Mucosa of stomach (tissue), 1 donor: ENCODE results near the gene ADCY5.

Source experiments
- H3K27me3 ChIP-seq: one replicate; pipeline ENCODE4 v1.7.0; 2013; ENCODE audit warnings: mild to moderate bottlenecking, low read length; ENCODE audit not compliant: control insufficient read depth, insufficient read depth
- H3K36me3 ChIP-seq: one replicate; pipeline ENCODE4 v1.7.0; 2013; ENCODE audit warnings: low read length; ENCODE audit not compliant: control insufficient read depth, insufficient read depth
- H3K4me1 ChIP-seq: one replicate; pipeline ENCODE4 v1.7.0; 2013; ENCODE audit warnings: mild to moderate bottlenecking, low read length; ENCODE audit not compliant: control insufficient read depth, insufficient read depth
- H3K4me3 ChIP-seq: one replicate; pipeline ENCODE4 v1.7.0; 2013; ENCODE audit warnings: low read length
- H3K9ac ChIP-seq: one replicate; pipeline ENCODE4 v1.7.0; 2013; ENCODE audit warnings: mild to moderate bottlenecking, low read length, moderate library complexity
- H3K9me3 ChIP-seq: one replicate; pipeline ENCODE4 v1.7.0; 2013; ENCODE audit warnings: mild to moderate bottlenecking, low read length, moderate library complexity; ENCODE audit not compliant: control insufficient read depth
- donor health status: Pancreatic carcinoma.

Gene ADCY5

DNA sequence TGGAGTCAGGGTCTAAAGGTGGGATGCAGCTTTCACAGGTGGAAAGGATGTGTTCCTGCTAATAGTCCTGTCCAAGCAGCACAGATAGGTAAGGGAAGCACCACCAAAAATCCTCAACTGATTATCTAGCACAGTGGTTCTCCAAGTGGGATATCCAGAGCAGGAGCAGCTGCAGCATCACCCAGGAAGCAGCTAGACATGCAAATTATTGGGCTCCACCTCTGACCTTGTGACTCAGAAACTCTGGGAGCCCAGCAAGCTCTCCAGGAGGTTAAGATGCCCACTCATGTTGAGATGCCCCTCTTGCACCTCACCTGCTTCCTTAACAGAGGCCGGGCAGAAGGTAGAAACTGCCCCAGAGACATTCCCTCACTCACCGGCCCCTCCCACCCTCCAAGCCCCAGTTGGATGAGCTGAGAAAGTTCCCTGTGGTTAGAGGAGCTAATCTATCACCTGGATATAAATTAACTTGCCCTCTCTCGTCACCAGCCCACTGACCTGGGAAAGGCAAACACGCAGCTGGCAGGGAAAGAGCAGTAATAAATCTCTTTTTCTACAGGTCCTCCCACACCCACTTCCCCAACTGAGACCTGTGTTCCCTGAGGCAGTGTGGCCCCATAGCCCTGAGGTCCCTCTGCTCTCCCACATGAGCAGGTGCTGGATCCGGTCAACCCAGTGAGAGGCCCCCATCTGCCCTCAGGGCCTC is 39.3 kb downstream of the ADCY5 start:
- H3K36me3 ChIP-seq = no peaks in the 10 kb centered on the region
- H3K9ac ChIP-seq = no peak overlapping the region
- no peaks in the 10 kb centered on the region for H3K27me3 ChIP-seq
- peaks cover 13% of the 10 kb centered on the region for H3K4me1 ChIP-seq
- H3K4me3 ChIP-seq = no peak overlapping the region
- H3K9me3 ChIP-seq = no peaks in the 10 kb centered on the region

DNA sequence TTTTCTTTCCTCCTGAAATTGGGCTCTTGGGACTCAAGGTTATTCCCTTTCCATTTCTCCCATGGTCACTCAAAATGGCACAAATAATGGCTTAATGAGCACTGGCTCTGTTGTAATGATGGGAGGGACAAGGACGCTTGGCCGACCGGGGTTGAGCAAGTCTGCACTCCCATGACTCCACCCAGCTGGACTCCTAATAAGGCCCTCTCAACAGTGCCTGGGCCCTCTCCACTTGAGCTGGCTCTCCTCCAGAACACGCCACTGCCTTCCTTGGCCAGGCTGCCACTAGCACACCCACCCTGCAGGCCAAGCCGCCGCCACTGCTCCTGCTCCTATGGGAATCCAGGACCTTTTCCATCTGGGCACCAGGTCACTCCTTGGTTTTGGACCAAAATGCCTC is 42.3 kb downstream of the ADCY5 start:
- H3K9me3 ChIP-seq = no peaks in the 10 kb centered on the region
- H3K4me3 ChIP-seq = no peak overlapping the region
- peaks cover 13% of the 10 kb centered on the region for H3K4me1 ChIP-seq
- H3K36me3 ChIP-seq = no peaks in the 10 kb centered on the region
- no peaks in the 10 kb centered on the region for H3K27me3 ChIP-seq
- H3K9ac ChIP-seq = no peak overlapping the region

DNA sequence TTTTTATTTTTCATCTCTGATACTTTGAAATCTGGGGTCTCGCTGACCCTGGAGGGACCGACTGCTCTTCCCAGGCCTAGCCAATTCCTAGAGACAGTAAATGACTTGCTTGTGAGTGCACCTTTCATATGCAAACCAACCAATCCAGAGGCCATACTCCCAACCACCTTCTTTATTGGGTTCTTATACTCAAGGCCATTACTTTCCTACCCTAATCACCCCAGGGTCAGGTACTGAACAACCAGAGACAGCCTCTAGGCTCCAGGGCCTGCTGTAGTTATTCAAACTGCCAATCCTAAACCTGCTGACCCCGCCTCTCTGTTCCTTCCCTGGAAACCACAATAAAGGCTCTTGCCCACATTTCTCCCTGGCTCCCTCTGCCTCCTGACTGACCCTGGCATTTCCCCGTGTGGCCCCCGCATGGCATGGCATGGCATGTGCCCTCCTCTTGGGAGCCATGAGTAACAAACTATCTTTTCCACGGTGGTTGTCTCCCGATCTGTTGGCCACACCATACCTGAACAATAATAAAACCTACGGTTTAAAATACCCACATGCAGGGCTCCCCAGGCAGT is 42.9 kb downstream of the ADCY5 start:
- Histone ChIP-seq H3K4me3 (no peak overlapping the region), H3K9me3 (no peaks in the 10 kb centered on the region), H3K36me3 (no peaks in the 10 kb centered on the region), H3K9ac (no peak overlapping the region), H3K4me1 (peaks cover 13% of the 10 kb centered on the region), H3K27me3 (no peaks in the 10 kb centered on the region)

DNA sequence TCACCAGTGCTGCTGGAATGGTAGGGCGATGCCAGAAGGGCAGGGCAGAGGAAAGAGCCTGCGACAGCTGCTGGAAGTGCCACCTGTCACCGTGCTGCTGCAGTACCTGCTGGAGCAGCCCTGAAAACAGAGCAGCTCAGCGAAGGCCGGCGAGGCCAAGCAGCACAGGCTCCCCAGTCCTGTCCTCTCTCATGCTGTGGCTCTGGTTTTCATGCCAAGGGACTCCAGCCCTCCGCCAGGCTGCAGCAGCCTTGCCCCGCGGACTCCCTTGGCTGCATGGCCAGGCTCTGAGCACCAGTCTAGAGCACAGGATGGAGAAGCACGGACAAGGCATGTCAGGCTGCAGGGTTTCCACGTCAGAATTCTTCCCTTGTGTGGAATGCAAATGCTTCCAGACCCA is 43.9 kb downstream of the ADCY5 start:
- peaks cover 10% of the 10 kb centered on the region for H3K4me1 ChIP-seq
- no peaks in the 10 kb centered on the region for H3K27me3 ChIP-seq
- H3K4me3 ChIP-seq = no peak overlapping the region
- no peaks in the 10 kb centered on the region for H3K36me3 ChIP-seq
- no peaks in the 10 kb centered on the region for H3K9me3 ChIP-seq
- H3K9ac ChIP-seq = no peak overlapping the region

DNA sequence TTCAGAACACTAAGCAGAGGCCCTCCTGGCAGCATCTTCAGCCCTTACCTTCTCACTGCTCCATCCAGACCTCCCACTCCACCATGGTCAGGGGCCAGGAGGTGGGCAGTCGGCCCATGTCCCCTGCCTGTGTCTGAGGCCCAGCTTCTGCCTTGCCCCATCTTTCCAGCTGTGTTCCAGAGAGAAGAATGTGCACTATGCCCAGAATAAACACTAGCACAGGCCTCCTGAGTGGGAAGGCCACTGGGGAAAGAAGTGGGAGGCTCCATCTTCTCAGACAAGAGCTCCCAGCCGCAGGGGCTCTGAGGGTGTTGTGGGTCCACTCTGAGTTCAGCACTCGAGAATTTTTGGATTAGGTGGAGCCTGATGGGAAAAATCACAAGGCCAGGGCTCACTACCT is 44.5 kb downstream of the ADCY5 start:
- Histone ChIP-seq H3K9ac (no peak overlapping the region), H3K9me3 (no peaks in the 10 kb centered on the region), H3K36me3 (no peaks in the 10 kb centered on the region)

DNA sequence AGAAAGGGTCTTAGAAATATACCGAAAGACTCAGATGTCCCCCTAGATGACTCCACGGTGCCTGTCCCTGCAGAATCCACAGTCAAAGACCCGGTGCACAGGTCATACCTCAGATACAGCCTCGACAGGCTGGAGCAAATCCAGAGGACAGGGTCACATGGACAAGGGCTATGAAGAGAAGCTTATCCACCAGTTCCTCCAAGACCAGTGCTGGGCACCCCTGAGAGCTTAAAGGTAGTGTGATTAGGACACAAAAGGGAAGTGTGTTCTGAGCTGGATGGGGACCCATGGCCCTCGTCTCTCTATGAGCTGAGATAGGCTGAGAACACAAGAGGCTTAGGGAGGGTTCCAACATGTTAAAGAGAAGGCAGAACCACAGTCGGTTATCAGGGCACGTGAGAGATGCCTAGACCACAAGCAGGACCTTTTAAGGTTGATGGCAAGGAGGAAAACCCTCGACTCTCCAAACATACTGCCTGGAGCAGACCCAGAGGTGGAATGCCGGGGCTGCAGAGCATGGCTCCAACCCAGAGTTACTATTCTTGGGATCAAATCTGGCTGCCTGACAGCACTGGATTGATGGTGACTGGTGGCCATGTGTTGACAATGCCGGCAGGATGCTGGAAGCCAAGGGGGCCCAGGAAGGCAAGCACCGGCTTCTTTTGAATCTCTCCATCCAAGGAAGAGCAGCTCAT is 46.9 kb downstream of the ADCY5 start:
- H3K27me3 ChIP-seq = no peaks in the 10 kb centered on the region
- H3K9ac ChIP-seq = no peak overlapping the region
- no peaks in the 10 kb centered on the region for H3K4me1 ChIP-seq
- no peaks in the 10 kb centered on the region for H3K9me3 ChIP-seq
- no peaks in the 10 kb centered on the region for H3K36me3 ChIP-seq
- H3K4me3 ChIP-seq = no peak overlapping the region

More for the DNA sequence above, 44.5 kb downstream of the ADCY5 start:
- Histone ChIP-seq H3K27me3 (no peaks in the 10 kb centered on the region), H3K4me3 (no peak overlapping the region), H3K4me1 (peaks cover 4% of the 10 kb centered on the region)

DNA sequence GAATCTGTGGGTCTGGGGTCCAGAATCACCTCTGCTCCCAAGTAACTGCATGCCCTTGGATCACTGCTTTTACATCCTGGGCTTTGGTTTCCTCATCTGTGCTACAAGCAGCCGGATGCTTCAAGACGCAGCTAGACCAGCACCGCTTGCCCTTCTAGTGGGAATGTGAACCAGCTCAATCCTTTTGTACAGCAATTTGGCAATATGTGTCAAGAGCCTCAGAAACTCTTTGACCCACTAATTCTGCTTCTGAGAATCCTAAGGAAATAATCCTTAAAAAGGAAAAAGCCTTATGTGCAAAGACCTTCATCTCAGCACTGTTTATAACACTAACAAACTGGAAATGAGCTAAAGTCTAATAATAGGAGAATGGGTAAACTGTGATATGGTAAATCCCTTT is 48.7 kb downstream of the ADCY5 start:
- Histone ChIP-seq H3K9ac (no peak overlapping the region), H3K27me3 (no peaks in the 10 kb centered on the region)

DNA sequence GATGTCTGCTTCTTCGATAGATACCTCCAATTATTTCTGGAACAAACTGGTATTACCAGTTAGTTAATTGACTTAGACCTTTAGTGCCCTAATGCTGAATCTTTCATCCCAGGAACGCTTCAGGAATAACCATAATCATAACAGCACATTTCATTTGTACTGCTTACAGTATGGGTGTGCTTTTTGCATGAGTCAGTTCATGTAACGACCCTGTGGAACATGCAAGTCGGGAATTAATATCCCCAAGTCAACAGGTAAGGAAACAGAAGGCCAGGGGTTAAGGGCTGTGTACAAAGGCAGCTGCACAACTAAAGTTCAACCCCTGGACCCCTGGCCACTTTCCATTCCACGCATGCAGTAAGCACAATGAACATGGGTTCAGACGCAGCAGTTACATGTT is 49.2 kb downstream of the ADCY5 start:
- Histone ChIP-seq H3K4me1 (no peaks in the 10 kb centered on the region), H3K4me3 (no peak overlapping the region), H3K9ac (no peak overlapping the region), H3K9me3 (no peaks in the 10 kb centered on the region), H3K27me3 (no peaks in the 10 kb centered on the region), H3K36me3 (no peaks in the 10 kb centered on the region)

More for the DNA sequence above, 48.7 kb downstream of the ADCY5 start:
- Histone ChIP-seq H3K9me3 (no peaks in the 10 kb centered on the region), H3K4me3 (no peak overlapping the region), H3K36me3 (no peaks in the 10 kb centered on the region), H3K4me1 (no peaks in the 10 kb centered on the region)

DNA sequence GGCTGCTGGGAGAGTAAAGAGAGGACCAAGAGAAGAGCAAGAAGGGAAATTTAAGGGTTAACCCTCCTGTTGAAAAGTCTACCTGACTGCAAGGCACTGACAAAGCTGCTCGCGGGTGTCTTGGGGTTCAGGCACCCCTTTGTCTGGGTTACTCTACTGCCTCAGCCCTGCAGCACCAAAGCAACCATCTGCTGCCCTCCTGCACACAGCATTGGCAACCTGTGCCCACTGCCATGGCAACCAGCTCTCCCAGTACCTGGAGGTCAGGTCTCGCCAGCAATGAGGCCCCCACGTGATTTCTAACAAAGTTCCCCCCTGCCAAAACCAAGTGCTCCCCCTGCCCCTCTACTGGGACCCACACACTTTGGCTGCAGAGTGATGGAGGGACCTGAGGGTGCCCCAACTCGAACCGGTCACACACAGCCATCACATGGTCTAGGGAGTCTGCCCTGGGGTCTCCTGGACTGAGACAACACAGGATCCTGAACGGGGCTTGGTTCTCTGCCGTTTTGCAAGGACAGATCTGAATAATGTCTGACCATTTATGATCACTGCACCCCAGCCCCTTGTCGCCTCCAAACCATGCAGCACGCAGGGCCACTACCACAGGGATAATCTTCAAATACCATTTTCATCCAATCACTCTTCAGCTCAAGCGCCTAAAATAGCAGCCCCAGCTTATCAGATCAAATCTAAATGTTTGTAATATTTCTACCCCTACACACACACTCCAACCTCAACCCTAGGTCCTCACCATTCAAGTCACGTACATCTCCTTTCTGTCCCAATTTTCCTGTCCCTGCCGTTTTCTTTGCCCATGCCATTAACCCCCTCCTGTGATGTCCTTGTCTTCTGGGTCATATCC is 50.7 kb downstream of the ADCY5 start:
- Histone ChIP-seq H3K27me3 (no peaks in the 10 kb centered on the region), H3K4me3 (no peak overlapping the region), H3K9me3 (no peaks in the 10 kb centered on the region), H3K4me1 (no peaks in the 10 kb centered on the region), H3K9ac (no peak overlapping the region), H3K36me3 (no peaks in the 10 kb centered on the region)

DNA sequence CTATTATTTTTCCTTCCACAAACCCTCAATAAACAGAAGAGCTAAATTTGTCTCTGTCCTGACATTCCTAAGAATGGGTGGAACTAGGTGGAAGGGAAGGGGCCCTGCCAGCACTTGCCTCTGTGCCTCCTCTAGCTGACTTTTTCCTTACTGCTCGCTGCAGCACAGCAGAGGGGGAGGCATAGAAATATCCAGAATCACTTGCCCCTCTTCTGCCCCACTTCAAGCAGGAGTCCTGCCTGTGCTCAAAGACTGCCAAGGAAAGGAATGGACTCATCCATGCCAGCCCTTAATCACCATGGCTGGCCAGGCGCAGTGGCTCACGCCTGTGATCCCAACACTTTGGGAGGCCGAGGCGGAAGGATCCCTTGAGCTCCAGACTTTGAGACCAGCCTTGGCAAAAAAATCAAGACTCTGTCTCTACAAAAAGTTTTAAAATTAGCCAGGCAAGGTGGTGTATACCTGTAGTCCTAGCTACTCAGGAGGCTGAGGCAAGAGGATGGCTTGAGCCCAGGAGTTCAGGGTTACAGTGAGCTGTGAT is 51.8 kb downstream of the ADCY5 start:
- Histone ChIP-seq H3K9me3 (no peaks in the 10 kb centered on the region), H3K4me3 (no peak overlapping the region), H3K27me3 (no peaks in the 10 kb centered on the region), H3K36me3 (no peaks in the 10 kb centered on the region), H3K4me1 (no peaks in the 10 kb centered on the region), H3K9ac (no peak overlapping the region)

DNA sequence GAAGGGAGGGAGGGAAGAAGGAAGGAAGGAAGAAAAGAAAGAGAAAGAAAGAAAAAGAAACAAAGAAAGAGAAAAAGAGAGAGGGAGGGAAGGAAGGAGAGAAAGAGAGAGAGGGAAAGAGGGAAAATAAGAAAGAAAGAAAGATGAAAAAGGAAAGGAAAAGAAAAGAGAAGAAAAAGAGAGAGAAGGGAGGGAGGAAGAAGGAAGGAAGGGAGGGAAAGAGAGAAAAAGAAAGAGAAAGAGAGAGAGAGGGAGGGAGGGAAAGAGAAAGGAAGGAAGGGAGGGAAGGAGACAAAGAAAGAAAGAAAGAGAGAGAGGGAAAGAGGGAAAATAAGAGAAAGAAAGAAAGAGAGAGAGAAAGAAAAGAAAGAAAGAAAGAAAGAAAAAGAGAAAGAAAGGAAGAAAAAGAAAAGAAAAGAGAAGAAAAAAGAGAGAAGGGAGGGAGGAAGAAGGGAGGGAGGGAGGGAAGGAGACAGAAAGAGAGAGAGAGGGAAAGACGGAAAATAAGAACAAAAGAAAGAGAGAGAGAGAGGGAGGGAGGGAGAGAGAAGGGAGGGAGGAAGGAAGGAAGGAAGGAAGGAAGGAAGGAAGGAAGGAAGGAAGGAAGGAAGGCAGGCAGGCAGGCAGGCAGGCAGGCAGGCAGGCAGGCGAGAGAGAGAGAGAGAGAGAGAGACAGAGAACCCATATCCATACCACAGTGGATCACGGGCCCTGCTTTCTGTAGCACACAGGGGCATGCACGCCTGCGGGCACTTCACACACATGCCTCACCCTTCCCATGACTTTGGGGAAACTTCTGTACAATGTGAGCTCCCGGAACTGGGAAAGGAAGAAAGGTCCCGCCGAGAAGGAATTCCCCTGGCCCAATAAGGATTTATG is 52.5 kb downstream of the ADCY5 start:
- Histone ChIP-seq H3K36me3 (no peaks in the 10 kb centered on the region), H3K27me3 (no peaks in the 10 kb centered on the region), H3K4me1 (no peaks in the 10 kb centered on the region), H3K9me3 (no peaks in the 10 kb centered on the region), H3K9ac (no peak overlapping the region), H3K4me3 (no peak overlapping the region)
